Measurements from ENCODE around the gene SMAD6.

GRCh38 chr15:66757030-66757429, 55.0 kb downstream of the SMAD6 start:
- no peak for TF ChIP-seq REST (IDR thresholded peaks at IDR 0.05; ENCODE audit: insufficient read depth in 1 of 2, low read depth in 2 of 2, low read length in 2 of 2)
- TF ChIP-seq SIN3A (IDR thresholded peaks at IDR 0.05; ENCODE audit: borderline replicate concordance, insufficient read depth, low read length): no peak
- TF ChIP-seq POLR2AphosphoS5 (IDR thresholded peaks at IDR 0.05; ENCODE audit: low read depth, low read length): no peak
- no peak for TF ChIP-seq TAF1 (IDR thresholded peaks at IDR 0.05; ENCODE audit: borderline replicate concordance, insufficient read depth, low read length)

Data from PFSK-1 (cell line).